Measurements from ENCODE around the gene LCN1.
"Not testable (repeated sequence)": the region's sequence is repeated elsewhere in the genome, so short reads cannot be mapped to it uniquely, and the experiment has no call there.

LCN1 gene

DNA sequence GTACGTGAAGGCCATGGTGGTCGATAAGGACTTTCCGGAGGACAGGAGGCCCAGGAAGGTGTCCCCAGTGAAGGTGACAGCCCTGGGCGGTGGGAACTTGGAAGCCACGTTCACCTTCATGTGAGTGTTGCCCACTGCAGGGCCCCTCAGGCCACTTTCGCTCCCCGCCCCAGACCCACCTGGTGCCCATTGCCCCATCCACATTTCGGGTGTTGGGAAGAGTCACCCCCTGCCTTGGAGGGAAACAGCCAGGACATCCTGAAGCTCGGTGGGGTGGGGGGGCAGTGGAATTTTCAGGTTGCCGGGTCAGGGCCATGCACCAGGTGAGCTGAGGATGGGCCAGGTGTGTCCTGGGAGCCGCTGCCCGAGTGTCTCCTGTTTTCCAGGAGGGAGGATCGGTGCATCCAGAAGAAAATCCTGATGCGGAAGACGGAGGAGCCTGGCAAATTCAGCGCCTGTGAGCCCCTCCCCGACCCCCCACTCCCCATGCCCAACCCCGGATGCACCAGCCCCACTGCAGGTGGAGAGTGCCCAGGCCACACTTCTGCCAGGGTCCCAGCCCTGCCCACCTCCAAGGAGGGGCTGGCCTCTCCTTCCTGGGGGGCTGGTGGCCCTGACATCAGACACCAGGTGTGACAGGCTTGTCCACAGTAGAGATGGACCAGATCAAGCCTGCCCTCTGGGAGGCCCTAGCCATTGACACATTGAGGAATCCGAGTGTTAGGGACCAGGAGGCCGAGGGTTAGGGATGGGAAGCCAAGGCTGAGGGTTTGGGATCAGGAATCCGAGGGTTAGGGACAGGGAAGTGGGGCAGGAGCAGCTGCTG, 25.8 kb downstream of the LCN1 start:
- DNase-seq (ENCODE audit: low spot score) = not testable (repeated sequence)

DNA sequence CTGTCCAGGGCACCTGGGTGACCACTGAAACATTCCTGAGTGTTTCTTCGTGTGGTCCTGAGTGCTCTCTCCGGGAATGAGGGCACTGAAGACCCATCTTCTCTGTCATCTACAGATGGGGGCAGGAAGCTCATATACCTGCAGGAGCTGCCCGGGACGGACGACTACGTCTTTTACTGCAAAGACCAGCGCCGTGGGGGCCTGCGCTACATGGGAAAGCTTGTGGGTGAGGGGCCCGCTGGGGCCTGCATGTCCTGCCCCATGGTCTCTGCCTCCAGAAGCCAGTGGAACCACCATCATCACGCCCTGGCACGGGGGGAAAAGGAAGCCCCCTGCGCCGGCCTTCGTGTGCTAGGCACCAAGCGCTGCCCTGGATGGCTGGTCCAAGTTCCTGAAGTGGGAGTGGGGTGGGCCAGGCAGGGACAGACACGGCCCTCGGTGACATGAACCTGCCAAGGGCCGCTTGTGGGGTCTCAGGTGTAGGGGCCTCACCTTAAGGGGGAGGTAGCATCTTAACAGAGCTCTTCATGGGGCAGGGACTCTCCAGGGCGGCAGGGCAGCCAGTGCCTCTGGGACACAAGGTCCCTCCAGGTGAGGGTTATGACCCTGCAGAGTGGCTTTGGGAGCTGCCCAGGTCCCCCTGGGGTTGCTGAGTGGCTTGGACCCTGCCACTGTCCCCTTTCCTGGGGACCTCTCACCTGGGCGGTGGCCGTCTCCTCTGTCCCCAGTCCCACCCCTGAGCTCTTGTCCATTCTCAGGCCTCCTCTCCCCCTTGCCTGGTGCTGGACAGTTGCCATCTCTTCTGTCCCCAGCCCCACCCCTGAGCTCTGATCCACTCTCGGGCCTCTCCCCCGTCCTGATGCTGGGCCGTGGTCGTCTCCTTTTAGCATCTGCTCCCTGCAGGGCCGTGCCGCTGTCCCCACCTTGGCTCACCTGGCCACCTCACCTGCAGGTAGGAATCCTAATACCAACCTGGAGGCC, 26.8 kb downstream of the LCN1 start:
- no peak for DNase-seq (ENCODE audit: low spot score)

DNA sequence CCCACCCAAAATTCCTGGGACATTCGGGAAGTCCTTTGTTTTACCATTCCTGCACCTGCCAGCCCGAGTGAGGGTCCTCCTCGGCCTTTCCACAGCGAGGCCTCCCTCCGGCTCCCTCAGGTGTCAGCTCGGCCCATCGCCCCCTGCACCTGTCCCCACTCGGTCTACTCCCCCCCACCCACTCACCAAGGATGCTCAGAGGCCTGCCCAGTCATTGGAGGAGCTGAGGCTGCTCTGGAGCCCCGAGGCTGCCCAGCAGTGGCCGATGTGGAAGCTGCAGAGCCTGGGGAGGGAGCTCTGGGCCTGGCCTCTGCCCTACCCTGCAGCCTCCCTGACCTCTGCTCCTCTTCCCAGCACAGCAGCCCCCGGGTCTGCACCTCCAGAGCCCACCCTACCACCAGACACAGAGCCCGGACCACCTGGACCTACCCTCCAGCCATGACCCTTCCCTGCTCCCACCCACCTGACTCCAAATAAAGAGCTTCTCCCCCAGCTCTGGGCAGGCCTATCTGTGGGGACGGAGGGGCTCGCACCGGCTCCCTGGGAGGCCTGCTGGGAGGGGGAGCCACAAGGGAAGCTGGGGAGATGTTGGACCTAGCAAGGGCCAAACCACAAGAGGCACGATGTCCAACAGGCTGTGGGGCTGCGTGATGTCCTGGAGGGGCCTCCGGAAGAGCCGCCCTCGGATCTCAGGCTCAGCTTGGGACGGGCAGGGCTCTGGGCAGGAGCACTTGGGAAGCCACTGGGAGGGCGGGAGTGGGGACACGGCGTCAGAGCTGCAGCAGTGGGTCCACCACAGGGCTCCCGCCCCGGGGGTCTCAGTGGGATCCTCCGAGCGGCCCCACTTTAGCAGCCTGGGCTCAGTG, 28.5 kb downstream of the LCN1 start:
- DNase-seq (ENCODE audit: low spot score) = not testable (repeated sequence)

DNA sequence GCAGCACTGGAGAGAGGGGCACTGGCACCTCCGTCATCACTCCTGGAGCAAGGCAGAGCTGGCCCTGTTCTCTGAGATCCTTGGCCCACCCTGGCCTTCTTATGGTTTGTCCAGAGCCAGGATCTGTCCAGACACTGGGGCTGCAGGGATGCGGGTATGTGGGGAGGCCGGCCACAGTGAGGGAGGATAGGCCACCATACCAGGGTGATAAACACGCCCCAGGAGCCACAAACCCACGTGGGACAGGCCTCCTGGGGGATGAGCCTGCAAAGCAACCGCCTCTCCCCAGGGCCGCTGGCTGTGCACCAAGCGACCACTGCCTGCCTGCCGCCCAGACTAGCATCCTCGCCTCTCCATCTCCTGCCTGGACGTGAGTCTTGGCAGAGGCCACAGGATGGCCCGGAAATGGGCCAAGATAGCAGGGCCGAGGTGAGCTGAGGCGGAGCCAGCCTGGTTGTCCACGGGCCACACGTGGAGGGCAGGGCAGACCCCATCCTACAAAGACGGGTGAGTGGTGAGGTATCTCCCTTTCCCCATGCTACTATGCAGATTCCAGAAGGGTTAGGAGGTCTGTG, 29.2 kb downstream of the LCN1 start:
- no peak for DNase-seq (ENCODE audit: low spot score)

DNA sequence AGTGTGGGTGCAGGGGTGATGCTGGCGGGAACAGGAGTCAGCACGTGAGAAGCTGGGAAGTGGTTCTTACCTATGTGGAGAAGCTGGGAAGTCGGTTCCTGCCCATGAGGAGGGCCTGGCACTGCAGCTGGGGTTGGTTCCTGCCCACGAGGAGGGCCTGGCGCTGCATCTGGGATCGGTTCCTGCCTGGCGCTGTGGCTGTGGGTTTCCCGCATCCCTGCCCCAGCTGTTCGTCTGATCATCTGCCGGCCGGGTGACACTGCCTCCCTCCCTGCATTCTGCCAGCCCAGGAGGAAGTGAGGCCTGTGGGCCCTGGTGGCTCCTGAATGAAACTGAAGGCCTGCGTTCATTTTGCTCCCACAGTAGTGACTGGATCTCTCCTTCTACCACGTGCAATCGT, 29.8 kb downstream of the LCN1 start:
- DNase-seq (ENCODE audit: low spot score) = no peak

DNA sequence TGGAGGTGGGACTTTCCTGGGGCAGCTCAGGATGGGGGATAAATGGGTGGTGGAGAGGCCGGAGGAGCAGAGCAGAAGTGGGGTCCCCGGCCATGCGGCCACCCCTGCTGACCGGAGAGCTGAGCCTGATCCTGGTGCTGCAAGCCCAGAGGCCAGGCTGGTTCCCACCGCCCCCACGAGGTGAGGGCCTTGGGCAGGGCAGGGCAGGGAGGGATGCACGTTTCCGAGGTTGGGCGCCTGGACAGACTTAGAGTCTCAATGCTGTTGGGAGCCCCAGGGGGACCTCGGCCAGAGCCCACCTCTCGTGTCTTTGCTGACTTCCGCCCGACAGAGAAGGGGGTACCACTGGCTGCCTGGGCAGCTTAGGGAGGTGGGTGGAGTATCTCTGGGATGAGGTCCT, 30.2 kb downstream of the LCN1 start:
- DNase-seq (ENCODE audit: low spot score) = no peak

DNA sequence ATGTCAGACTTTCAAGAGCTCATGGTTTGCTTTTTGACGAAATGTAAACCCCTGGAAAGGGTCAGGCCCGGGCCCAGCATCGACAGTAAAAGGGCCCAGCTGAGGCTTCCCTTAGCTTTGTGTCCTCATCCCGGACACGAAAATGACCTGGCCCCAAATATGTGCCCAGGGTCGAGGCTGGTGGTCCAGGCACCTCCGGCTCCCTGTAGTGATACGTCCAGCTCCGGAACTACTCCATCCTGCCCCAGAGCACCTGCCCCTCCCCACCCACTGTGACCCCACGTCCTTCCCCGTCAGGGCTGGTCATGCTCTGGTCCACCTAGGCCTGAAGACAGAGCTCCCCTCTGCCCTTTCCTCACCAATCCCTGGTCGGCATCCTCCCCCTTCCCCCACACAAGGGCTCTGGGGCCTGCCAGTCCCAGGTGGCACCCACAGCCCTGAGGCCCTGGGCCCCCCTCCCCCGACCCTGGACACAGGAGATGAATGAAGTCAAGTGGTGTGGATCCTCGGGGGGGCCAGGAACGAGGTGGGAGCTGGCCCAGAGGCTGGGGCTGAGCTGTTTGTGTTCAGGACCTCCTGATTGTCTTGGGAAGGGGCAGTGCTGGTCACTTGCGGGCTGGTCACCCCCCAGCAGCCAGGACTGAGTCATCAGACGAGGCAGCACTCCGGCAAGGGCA, 30.9 kb downstream of the LCN1 start:
- DNase-seq (ENCODE audit: low spot score) = no peak

DNA sequence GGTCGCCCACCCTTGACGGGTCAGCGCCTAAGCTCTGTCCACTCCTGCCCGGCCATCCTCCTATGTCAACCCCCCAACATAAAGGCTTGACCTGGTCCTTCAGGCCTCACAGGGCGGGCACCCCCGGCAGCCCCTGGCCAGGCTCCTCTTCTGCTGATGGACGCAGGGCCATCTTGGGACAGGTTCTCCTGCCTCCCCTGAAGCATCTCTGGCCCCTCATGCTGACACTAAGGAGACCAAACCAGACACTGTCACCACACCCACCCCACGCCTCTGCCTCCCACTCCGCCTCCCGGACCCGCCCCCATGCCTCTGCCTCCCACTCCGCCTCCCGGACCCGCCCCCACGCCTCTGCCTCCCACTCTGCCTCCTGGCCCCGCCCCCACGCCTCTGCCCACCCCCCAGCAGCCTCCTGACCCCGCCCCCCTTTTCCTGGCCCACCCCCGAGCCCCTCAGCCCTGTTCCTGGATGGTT, 31.5 kb downstream of the LCN1 start:
- DNase-seq (ENCODE audit: low spot score) = no peak

DNA sequence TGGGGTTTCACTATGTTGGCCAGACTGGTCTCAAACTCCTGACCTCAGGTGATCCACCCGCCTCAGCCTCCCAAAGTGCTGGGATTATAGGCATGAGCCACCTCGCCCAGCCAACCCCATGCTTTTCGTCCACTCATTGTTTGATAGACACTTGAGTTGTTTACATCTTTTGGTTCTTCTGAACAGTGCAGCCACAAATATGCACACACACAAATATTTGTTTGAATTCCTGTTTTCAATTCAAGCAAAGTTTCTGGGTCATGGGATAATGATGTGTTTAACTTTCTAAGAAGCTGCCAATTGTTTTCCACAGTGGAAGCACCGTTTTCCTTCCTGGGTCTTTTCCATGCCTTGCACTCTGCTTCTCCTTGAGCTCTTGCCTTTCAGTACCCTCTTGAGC, 33.5 kb downstream of the LCN1 start:
- peak; percentile 28 for DNase-seq (ENCODE audit: low spot score)

DNA sequence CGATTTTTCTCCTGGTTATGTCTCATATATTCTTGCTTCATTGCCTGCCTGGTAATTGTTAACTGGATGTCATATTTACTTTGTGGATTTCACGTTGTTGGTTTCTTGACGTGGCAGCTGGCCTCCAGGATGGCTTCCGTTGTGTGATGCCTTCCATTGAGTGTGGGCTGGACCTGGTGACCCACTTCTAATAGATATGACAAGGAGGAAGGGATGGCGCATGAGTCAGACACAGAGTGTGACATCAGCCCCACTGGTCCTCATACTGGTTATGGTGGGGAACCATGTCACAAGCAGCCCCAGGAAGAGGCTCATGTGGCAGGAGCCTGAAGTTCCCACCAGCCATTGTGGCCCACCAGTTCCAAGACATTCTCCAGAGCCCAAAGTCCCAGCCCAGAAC, 34.0 kb downstream of the LCN1 start:
- no peak for DNase-seq (ENCODE audit: low spot score)

DNA sequence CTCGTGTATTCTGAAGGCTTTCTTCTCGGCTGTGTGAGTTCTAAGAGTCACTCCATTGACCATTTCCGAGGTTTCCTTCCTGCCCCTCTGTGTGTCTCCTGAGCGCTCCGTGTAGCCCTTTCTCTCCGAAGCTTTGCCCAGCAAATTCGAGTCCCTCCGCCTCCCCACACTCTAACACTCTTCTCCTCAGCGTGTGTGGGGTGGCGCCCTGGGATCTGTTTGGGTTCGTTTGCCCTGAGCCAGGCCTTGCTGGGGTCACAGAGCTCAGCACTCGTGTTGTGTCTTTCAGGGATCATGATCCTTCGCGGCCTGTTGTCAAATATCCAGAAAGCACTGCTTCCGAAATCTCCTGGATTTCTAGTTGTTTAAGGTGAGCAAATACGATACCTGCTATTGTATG, 34.7 kb downstream of the LCN1 start:
- DNase-seq (ENCODE audit: low spot score) = no peak

DNA sequence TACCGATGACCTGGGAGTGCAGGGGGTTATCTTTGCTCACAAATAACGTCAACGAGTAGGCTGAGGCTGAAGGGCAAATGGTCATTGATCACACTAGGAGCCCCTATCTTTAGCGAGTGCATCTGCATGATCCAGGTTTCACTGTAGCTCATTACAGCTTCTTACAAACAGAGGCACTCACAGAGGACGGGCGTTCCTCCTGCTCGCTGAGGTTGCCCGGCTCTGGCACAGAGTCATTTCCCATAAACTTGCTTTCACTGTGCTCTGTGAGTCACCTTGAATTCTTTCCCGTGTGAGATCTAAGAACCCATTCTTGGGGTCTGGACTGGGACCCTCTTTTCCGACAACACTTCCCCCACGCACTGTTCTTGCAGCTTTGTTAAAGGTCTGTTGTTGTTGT, 38.4 kb downstream of the LCN1 start:
- no peak for DNase-seq (ENCODE audit: low spot score)

DNA sequence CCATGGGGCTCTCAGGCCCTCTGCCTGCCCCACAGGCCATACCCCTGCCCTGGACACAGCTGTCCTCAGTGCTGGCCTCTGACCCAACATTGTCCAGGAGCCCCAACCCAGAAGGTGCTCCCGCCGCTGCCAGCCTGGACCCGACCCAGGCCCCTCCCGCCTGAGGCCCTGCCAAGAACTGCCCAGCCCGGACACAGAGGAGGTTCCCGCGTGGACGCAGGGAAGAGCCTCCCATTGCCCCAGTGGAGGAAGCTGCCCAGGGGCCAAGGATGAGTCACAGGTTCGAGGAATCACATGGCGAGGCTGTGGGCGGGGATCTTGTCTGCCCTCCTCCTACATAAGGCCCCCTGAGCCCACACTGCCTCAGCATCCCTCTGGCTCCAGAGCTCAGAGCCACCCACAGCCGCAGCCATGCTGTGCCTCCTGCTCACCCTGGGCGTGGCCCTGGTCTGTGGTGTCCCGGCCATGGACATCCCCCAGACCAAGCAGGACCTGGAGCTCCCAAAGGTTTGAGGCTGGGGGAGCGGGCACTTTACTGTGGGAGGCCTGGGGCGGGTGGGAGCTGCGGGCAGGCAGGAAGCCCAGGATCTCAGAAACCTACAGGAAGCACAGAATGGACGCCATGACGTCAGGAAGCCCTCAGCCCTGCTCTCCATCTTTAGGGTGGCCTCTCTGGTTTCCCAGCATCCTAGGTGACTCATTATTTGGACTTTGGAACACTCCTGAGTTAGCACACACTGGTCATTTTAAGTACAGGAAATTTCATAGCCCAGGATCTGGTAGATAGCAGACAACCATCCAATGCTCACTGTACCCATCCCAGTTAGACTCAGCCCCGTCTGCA, 40.4 kb downstream of the LCN1 start, which contains the start of gene PAEP:
Gene PAEP (plus strand): TSS at position 366 of the 844 bp plus-strand sequence.
- peak; percentile 31 for DNase-seq (ENCODE audit: low spot score)

DNA sequence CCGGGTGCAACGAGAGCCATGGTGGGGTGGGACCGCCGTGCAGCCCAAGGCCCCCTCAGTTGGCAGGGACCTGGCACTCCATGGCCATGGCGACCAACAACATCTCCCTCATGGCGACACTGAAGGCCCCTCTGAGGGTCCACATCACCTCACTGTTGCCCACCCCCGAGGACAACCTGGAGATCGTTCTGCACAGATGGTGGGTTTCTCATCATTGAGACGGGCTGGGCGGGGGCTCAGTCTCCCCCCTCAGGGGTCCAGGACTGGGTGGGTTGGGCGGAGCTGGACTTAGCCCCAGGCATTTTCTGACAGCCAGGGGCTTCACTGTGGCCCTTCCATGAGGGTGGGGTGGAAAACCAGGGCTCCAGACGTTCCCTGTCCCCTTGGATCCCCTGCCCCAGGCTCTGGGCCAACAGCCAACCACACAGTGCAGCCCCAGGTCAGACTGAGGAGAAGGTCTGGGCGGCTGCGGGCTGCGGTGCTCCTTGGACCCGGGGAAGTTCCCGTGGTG, 41.0 kb downstream of the LCN1 start:
- no peak for DNase-seq (ENCODE audit: low spot score)

DNA sequence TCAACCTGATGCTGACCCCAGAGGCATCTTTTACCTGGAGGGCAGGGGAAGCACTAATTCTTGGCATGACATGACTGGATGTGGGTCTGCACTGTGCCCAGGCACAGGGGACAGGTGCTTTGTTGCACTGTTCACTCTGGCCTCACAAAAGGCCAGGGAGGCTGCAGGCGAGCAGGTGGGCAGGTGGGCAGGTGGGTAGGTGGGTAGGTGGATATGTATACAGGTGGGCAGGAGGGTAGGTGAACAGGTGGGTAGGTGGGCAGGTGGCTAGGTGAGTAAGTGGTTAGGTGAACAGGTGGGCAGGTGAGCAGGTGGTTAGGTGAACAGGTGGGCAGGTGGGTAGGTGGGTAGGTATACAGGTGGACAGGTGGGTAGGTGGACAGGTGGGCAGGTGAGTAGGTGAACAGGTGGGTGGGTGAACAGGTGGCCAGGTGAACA, 41.8 kb downstream of the LCN1 start:
- DNase-seq (ENCODE audit: low spot score) = no peak

DNA sequence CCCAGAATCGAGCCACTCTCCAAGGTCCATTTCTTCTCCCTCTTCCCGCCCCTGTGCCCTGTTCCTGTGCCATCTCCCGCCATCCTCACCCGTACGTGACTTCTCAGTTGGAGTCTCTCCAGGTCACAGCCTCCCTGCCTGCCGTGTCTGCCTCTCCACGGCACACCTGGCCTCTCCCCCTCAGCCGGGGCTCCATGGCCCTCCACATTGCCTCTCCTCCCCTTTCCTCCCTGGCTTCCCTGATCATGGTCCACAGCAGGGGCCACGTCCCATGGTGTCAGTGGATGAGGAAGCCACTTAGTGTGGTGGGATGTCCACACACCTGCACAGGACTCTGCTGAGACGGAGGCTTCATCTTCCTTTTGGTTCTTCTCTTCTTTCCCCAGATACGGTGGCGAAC, 42.6 kb downstream of the LCN1 start:
- DNase-seq (ENCODE audit: low spot score) = no peak

DNA sequence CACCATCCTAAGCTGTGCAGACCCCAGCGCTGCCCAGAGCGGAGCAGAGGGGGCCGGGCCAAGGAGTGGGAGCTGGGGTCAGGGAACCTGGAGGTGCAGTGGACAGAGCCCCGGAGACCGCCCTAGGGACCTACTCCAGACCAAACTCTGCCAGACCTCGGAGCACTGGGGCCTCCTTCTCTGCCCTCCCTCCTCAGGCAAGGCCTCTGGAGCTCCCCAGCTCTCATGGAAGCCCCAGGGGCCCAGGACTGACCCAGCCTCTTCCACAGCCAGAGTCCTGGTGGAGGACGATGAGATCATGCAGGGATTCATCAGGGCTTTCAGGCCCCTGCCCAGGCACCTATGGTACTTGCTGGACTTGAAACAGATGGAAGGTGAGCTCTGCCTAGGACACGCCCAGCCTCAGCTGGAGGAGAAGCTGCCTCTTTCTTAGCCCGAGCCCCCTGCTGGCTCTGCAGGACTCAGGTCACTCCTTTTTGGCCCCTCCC, 43.9 kb downstream of the LCN1 start:
- no peak for DNase-seq (ENCODE audit: low spot score)

DNA sequence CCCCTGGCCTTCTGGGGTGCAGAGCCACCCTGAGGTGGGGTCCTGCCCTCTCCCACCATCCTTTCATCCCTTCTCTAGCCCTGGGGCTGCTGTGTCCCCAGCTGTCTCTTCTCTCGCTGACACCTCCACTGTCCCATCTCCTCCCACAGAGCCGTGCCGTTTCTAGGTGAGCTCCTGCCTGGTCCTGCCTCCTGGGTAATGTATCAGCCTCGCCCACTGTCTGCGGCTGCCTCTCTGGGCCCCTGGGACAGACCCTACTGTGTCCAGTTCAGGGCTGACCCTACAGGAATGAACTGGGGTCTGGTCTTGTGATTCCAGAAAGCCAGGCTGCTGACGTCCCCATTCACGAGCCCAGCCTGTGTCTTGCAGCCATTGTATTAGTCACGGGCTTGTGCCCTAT, 44.4 kb downstream of the LCN1 start:
- DNase-seq (ENCODE audit: low spot score) = no peak

DNA sequence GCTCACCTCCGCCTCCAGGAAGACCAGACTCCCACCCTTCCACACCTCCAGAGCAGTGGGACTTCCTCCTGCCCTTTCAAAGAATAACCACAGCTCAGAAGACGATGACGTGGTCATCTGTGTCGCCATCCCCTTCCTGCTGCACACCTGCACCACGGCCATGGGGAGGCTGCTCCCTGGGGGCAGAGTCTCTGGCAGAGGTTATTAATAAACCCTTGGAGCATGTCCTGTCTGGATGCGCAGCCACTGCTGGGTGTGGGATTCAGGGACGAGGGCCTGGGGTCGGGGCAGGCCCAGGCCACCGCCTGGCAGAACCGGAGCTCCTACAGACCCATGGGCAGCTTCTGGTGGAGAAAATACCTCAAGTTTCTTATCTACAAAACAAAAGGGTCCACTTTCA, 45.3 kb downstream of the LCN1 start:
- DNase-seq (ENCODE audit: low spot score) = no peak

DNA sequence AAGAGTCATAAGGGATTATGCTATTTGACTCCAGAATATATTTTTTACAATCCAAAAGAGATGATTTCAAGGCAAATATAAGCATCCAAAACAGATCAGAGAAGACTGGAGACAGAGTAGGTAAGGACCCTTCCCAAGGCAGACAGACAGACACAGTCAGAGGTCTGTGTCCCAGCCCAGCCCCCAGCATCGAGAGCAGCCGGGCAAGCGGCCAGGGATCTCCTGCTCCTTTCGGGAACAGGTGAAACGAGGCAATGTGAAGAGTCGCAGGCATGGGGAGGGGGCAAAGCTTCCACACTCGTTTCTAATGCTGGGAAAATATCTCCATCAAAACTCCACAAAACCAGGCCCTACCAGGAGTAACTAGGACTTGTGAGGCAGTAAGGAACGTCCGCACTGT, 46.1 kb downstream of the LCN1 start:
- DNase-seq (ENCODE audit: low spot score) = no peak

All from COLO829 (cell line).